K562 (cell line): Measurements from ENCODE around the gene FPR1. TPM values are rescaled to one million over a fixed set of nuclear protein-coding genes. Genes with fewer than 3 reads are reported as not detected.

Experiments
- ELF4 ChIP-seq: fragments of 450-650 bp; formaldehyde crosslinking; IDR thresholded peaks from 2 replicates; pipeline ENCODE4 v1.4.0; 2022; ENCODE audit warnings: missing genetic modification characterization
- EZH2 ChIP-seq: IDR thresholded peaks from 2 replicates; pipeline ENCODE4 v1.6.1; 2012; ENCODE audit warnings: low read depth, mild to moderate bottlenecking, inconsistent platforms, low read length, borderline replicate concordance
- HDAC6 ChIP-seq: IDR thresholded peaks from 2 replicates; pipeline ENCODE4 v1.6.1; 2012; ENCODE audit warnings: low read depth, mild to moderate bottlenecking, control low read depth, inconsistent platforms, low read length, moderate library complexity
- JUND ChIP-seq, 2 experiments: IDR thresholded peaks; 2 replicates in 1 of 2; 3 replicates in 1 of 2; pipeline ENCODE4 v1.6.1; 2011; ENCODE audit warnings: borderline replicate concordance in 2 of 2, low read depth in 2 of 2, low read length in 2 of 2, improper control_type of control experiment in 1 of 2, missing biosample characterization in 1 of 2, missing genetic modification characterization in 1 of 2, missing genetic modification reagents in 1 of 2
- KLF1 ChIP-seq: fragments of 450-650 bp; IDR thresholded peaks from 2 replicates; pipeline ENCODE4 v1.6.1; 2016; ENCODE audit warnings: missing genetic modification characterization, missing compliant biosample characterization
- KLF6 ChIP-seq: fragments of 250-450 bp; sonication (Bioruptor Pico); IDR thresholded peaks from 2 replicates; pipeline ENCODE4 v1.4.0; 2020; ENCODE audit warnings: mild to moderate bottlenecking, moderate library complexity, borderline replicate concordance
- MCM5 ChIP-seq: fragments of 450-650 bp; IDR thresholded peaks from 2 replicates; pipeline ENCODE4 v1.6.1; 2016; ENCODE audit warnings: low read depth
- MED1 ChIP-seq: sonication (generic); formaldehyde crosslinking; IDR thresholded peaks from 2 replicates; pipeline ENCODE4 v1.8.1; 2023; ENCODE audit warnings: missing genetic modification reagents, borderline replicate concordance
- PRMT5 ChIP-seq: sonication (generic); formaldehyde crosslinking; IDR thresholded peaks from 2 replicates; pipeline ENCODE4 v1.5.0; 2020; ENCODE audit warnings: missing genetic modification reagents
- PRPF4 ChIP-seq: fragments of 200-400 bp; formaldehyde crosslinking; IDR thresholded peaks from one replicate; pipeline ENCODE4 v1.6.1; 2017; ENCODE audit warnings: low read length, low read depth, mild to moderate bottlenecking; ENCODE audit not compliant: insufficient read depth, poor library complexity, severe bottlenecking
- RBM15 ChIP-seq: fragments of 200-400 bp; formaldehyde crosslinking; IDR thresholded peaks from 2 replicates; pipeline ENCODE4 v1.6.1; 2018; ENCODE audit warnings: mild to moderate bottlenecking, low read length, moderate library complexity; ENCODE audit not compliant: insufficient read depth
- RCOR1 ChIP-seq, 2 experiments: IDR thresholded peaks; 2 replicates each; pipeline ENCODE4 v1.6.1; 2012; ENCODE audit warnings: low read depth in 2 of 2, low read length in 2 of 2, borderline replicate concordance in 1 of 2, improper control_type of control experiment in 1 of 2
- SIN3A ChIP-seq, 2 experiments: fragments of 150-350 bp in 1 of 2; IDR thresholded peaks; 2 replicates each; pipeline ENCODE4 v1.6.1; 2011 to 2016; ENCODE audit warnings: borderline replicate concordance in 2 of 2, low read depth in 2 of 2, low read length in 2 of 2, mild to moderate bottlenecking in 2 of 2, moderate library complexity in 2 of 2; ENCODE audit not compliant: control insufficient read depth in 1 of 2
- SRSF7 ChIP-seq: fragments of 200-400 bp; formaldehyde crosslinking; optimal IDR thresholded peaks from 2 replicates; pipeline ENCODE3; 2017; ENCODE audit warnings: mild to moderate bottlenecking, low read depth, low read length
- TAL1 ChIP-seq: fragments of 450-650 bp; IDR thresholded peaks from 2 replicates; pipeline ENCODE4 v1.6.1; 2016; ENCODE audit warnings: mild to moderate bottlenecking
- TARDBP ChIP-seq: fragments of 450-650 bp; IDR thresholded peaks from 2 replicates; pipeline ENCODE4 v1.6.1; 2016
- TCF3 ChIP-seq: sonication (generic); formaldehyde crosslinking; IDR thresholded peaks from 2 replicates; pipeline ENCODE4 v1.4.0; 2020; ENCODE audit warnings: mild to moderate bottlenecking, missing genetic modification reagents
- TEAD1 ChIP-seq, 2 experiments: fragments of 450-650 bp in 1 of 2; sonication (generic) in 1 of 2; formaldehyde crosslinking; IDR thresholded peaks; 2 replicates each; pipeline versions ENCODE4 v1.4.0 to v1.8.0; 2020 to 2022; ENCODE audit warnings: mild to moderate bottlenecking in 2 of 2, missing genetic modification reagents in 1 of 2
- ZBED1 ChIP-seq: IDR thresholded peaks from 2 replicates; pipeline ENCODE4 v1.6.1; 2014
- ZKSCAN3 ChIP-seq: fragments of 250-450 bp; sonication (Bioruptor Pico); IDR thresholded peaks from 2 replicates; pipeline ENCODE4 v1.4.0; 2020
- ZNF354B ChIP-seq: fragments of 250-450 bp; sonication (Bioruptor Pico); IDR thresholded peaks from 2 replicates; pipeline ENCODE4 v1.4.0; 2020
- ZNF408 ChIP-seq: fragments of 250-450 bp; sonication (Bioruptor Pico); IDR thresholded peaks from 2 replicates; pipeline ENCODE4 v1.4.0; 2020; ENCODE audit warnings: low read depth, mild to moderate bottlenecking, moderate library complexity
- ZNF717 ChIP-seq: fragments of 250-450 bp; sonication (Bioruptor Pico); IDR thresholded peaks from 2 replicates; pipeline ENCODE4 v1.5.0; 2021
- polyA plus RNA-seq, 8 experiments: library from polyadenylated mRNA; depleted of rRNA in 4 of 8; stranded (reverse) in 5 of 8; unstranded in 3 of 8; fragments of >200 nt; fragmentation: Nextera tagmentation in 2 of 8; fragmentation: Illumina TruSeq in 1 of 8; extraction: Ambion mirVana in 2 of 8; extraction: Trizol in 1 of 8; gene quantifications; 2 replicates each; pipeline versions ENCODE4 v1.2.1 to v1.2.3, GENCODE V29; 2011 to 2014; ENCODE audit warnings: inconsistent platforms in 1 of 8, missing spikeins in 1 of 8
- total RNA-seq, 7 experiments: library from RNA; depleted of rRNA in 6 of 7; stranded (reverse); fragments of >200 nt in 6 of 7; fragmentation: Illumina TruSeq in 2 of 7; extraction: Trizol in 2 of 7; gene quantifications; 2 replicates each; pipeline versions ENCODE4 v1.2.1 to v1.2.3, GENCODE V29; 2011 to 2021; ENCODE audit warnings: low replicate concordance in 1 of 7
- TF ChIP-seq, protein P1 (sequence below): sonication (generic); IDR thresholded peaks from 2 replicates; pipeline ENCODE4 v1.6.1; 2016
- TF ChIP-seq, protein P2 (sequence below): fragments of 200-800 bp; sonication (Bioruptor generic); IDR thresholded peaks from 2 replicates; pipeline ENCODE4 v1.6.1; 2017; ENCODE audit warnings: missing genetic modification characterization, missing compliant biosample characterization
- TF ChIP-seq, protein P3 (sequence below): sonication (generic); formaldehyde crosslinking; IDR thresholded peaks from 2 replicates; pipeline ENCODE4 v1.8.1; 2022; ENCODE audit warnings: missing genetic modification reagents

Gene FPR1
- total and polyA plus RNA-seq, 9 of the 15 experiments (the other 6 are each of a cell fraction or from before 2014, with no cell fraction given): 0.06 to 0.25 (median 0.14) TPM; not detected in 4

DNA sequence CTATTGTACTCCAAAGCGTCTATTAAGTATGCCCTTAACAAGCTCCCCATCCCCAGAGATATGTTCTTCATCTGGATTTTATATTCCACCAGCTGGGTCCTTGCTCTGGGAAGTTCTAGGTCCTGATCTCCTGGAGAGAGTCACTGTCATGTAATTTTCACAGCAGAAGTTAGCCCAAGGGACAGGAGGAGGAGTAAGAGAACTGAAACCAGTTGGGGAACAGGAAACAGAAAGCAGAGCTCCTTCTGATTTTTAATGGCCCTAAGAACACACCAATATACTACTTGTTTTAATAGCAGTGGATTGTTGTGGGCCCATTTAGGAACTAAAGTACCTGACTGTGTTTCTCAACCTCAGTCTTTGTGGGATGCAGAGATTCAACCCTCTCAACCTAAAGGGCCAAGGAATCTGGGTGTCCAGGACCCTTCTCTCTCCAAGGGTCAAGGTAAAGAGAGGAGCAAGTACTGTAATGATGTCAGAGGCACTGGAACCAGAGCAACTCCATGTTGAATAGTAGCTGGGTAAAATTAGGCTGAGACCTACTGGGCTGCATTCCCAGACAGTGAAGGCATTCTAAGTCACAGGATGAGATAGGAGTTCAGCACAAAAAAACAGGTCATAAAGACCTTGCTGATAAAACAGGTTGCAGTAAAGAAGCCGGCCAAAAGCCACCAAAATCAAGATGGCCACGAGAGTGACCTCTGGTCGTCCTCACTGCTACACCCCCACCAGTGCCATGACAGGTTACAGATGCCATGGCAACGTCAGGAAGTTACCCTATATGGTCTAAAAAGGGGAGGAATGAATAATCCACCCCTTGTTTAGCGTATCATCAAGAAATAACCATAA lies 35.2 kb upstream of the FPR1 start (continued):
- peak in 1 of 2 experiments; percentile 99; a peak in 2 of 4 replicates for TF ChIP-seq TEAD1 (CRISPR knock-in tag; IDR thresholded peaks at IDR 0.05)
- TF ChIP-seq MED1 (CRISPR knock-in tag): no peak
- TF ChIP-seq MCM5: no peak
- no peak for TF ChIP-seq RBM15
- TF ChIP-seq ELF4 (CRISPR knock-in tag): peak; percentile 85; the same call in 1 of the 2 replicates
- no peak for TF ChIP-seq TCF3 (CRISPR knock-in tag)
- TF ChIP-seq ZNF354B: peak; percentile 90
- no peak for TF ChIP-seq SIN3A (IDR thresholded peaks at IDR 0.05; ENCODE audit: borderline replicate concordance in 2 of 2, control insufficient read depth in 1 of 2, low read depth in 2 of 2, low read length in 2 of 2)
- TF ChIP-seq PRMT5 (CRISPR knock-in tag): no peak
- no peak for TF ChIP-seq EZH2
- no peak for TF ChIP-seq TAL1
- TF ChIP-seq ZKSCAN3 (CRISPR knock-in tag): peak; percentile 67; the same call in 1 of the 2 replicates
- TF ChIP-seq HDAC6: no peak
- no peak for TF ChIP-seq ZBED1
- TF ChIP-seq, protein P1, sequence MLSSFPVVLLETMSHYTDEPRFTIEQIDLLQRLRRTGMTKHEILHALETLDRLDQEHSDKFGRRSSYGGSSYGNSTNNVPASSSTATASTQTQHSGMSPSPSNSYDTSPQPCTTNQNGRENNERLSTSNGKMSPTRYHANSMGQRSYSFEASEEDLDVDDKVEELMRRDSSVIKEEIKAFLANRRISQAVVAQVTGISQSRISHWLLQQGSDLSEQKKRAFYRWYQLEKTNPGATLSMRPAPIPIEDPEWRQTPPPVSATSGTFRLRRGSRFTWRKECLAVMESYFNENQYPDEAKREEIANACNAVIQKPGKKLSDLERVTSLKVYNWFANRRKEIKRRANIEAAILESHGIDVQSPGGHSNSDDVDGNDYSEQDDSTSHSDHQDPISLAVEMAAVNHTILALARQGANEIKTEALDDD: no peak
- no peak for TF ChIP-seq RCOR1 (IDR thresholded peaks at IDR 0.05; ENCODE audit: borderline replicate concordance in 1 of 2, low read depth in 2 of 2, low read length in 2 of 2)
- no peak for TF ChIP-seq ZNF408
- TF ChIP-seq JUND (IDR thresholded peaks at IDR 0.05; ENCODE audit: borderline replicate concordance, low read depth, low read length): 0 out of 2 replicates have a peak, but pooled peaks have one; percentile 19
- TF ChIP-seq JUND (tag; IDR thresholded peaks at IDR 0.05; ENCODE audit: borderline replicate concordance, low read depth, low read length): peak; percentile 83; the same call in 2 of the 3 replicates
- no peak for TF ChIP-seq ZNF717
- TF ChIP-seq TARDBP: no peak
- TF ChIP-seq, protein P2, sequence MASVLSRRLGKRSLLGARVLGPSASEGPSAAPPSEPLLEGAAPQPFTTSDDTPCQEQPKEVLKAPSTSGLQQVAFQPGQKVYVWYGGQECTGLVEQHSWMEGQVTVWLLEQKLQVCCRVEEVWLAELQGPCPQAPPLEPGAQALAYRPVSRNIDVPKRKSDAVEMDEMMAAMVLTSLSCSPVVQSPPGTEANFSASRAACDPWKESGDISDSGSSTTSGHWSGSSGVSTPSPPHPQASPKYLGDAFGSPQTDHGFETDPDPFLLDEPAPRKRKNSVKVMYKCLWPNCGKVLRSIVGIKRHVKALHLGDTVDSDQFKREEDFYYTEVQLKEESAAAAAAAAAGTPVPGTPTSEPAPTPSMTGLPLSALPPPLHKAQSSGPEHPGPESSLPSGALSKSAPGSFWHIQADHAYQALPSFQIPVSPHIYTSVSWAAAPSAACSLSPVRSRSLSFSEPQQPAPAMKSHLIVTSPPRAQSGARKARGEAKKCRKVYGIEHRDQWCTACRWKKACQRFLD (CRISPR knock-in tag): peak; percentile 99
- TF ChIP-seq KLF6 (CRISPR knock-in tag): peak; percentile 99
- 0 out of 2 replicates have a peak, but pooled peaks have one; percentile 44 for TF ChIP-seq KLF1
- TF ChIP-seq, protein P3, sequence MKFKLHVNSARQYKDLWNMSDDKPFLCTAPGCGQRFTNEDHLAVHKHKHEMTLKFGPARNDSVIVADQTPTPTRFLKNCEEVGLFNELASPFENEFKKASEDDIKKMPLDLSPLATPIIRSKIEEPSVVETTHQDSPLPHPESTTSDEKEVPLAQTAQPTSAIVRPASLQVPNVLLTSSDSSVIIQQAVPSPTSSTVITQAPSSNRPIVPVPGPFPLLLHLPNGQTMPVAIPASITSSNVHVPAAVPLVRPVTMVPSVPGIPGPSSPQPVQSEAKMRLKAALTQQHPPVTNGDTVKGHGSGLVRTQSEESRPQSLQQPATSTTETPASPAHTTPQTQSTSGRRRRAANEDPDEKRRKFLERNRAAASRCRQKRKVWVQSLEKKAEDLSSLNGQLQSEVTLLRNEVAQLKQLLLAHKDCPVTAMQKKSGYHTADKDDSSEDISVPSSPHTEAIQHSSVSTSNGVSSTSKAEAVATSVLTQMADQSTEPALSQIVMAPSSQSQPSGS (CRISPR knock-in tag): no peak
- no peak for TF ChIP-seq PRPF4
- TF ChIP-seq SRSF7: no peak
